GM12892 (cell line): ENCODE data around the gene SMG7.
A peak's percentile ranks its signal among the peaks of the same experiment; 100 is the strongest.

Experiments
- DNase-seq: peaks from one replicate; pipeline ENCODE4 v3.0.0; 2011; ENCODE audit not compliant: insufficient read length
- FAIRE-seq: peaks from 2 replicates; lab custom pipeline; 2011; peaks lifted over from hg19 to GRCh38; lab: Jason Lieb, UNC
- POLR2A ChIP-seq: IDR thresholded peaks from 2 replicates; pipeline ENCODE4 v1.6.1; 2011; ENCODE audit warnings: low read depth, low read length, control low read depth
- POLR2AphosphoS5 ChIP-seq: IDR thresholded peaks from 2 replicates; pipeline ENCODE4 v1.6.1; 2011; ENCODE audit warnings: low read depth, low read length, control low read depth
- TAF1 ChIP-seq: IDR thresholded peaks from 2 replicates; pipeline ENCODE4 v1.6.1; 2011; ENCODE audit warnings: low read depth, mild to moderate bottlenecking, control low read depth, low read length, borderline replicate concordance

SMG7 gene

DNA sequence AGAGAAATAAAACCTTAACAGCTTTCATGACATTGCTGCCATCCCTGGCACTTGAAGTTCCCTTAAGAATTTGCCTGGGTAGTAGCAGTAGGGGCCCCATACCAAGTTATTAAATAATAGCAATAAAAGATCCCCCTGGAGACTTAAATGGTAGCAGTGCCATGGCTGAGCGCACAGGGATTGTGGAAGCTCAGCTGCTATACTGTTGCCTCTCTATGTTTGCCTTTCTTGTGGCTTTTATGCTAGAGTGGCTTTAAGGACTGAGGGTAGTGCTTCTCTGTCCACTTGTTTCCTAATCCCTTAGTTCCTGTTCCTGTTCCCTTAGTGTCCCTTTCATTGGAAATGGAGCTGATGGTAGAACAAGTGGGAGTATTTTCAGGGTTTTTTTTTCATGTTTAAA is 75.8 kb downstream of the SMG7 start:
- TF ChIP-seq POLR2A (no peak), TAF1 (no peak), POLR2AphosphoS5 (no peak)
- no peak for FAIRE-seq

GRCh38 chr1:183550915-183551314 is 78.6 kb downstream of the SMG7 start:
- DNase-seq (no peak), FAIRE-seq (no peak)
- TF ChIP-seq POLR2AphosphoS5 (no peak), POLR2A (no peak), TAF1 (no peak)

More for the DNA sequence above, 75.8 kb downstream of the SMG7 start:
- DNase-seq: no peak

DNA sequence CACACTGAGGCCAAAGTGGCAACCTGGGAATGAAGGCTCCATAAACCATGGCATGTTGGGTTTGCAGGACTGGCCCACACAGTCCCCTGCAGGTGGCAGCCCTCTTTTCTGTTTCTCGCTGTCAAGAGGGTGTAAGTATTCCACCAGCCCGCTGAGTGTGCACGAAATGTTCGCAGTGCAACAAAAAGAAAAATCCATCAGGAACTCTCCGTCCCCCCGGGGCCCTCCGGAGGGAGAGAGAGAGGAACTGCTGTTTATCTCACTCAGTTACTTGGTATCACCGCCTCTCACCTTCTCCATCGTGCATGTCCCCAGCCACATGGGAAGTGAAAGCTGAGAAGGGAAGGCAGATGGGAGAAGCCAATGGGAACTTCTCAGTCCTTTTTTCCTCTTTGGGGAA is 79.6 kb downstream of the SMG7 start:
- FAIRE-seq (no peak), DNase-seq (no peak)
- TF ChIP-seq TAF1: no peak
- no peak for TF ChIP-seq POLR2A
- TF ChIP-seq POLR2AphosphoS5: no peak

- DNase-seq: no peak
- no peak for TF ChIP-seq POLR2A
- TF ChIP-seq TAF1: no peak
- no peak for TF ChIP-seq POLR2AphosphoS5
- FAIRE-seq: no peak
These were observed 80.1 kb downstream of the SMG7 start for GRCh38 chr1:183552441-183552840.

DNA sequence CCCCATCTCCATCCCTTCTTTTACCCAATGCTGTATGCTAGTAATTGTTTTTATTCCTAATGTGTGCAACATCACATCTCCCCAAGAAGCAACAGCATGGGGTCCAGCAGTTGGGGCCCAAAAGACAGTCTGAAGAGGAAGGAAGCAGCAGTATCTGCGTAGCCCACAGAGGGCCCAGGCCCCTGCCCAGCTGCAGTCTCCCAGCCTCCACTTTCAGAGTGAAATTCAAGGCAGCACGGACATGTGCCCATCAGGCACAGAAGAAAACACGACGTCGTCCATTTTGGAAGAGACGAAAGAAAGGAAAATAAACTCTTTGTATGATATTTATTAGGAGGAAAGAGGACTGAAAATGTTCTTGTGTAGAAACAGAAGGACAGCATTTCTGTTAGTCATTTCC is 80.6 kb downstream of the SMG7 start:
- no peak for DNase-seq
- no peak for TF ChIP-seq TAF1
- TF ChIP-seq POLR2AphosphoS5: no peak
- TF ChIP-seq POLR2A: no peak
- FAIRE-seq: no peak

GRCh38 chr1:183553331-183553730 is 81.0 kb downstream of the SMG7 start:
- FAIRE-seq (no peak), DNase-seq (no peak)
- TF ChIP-seq POLR2AphosphoS5 (0 out of 2 replicates have a peak, but pooled peaks have one; percentile 32), POLR2A (no peak)

GRCh38 chr1:183553764-183554163 is 81.5 kb downstream of the SMG7 start:
- FAIRE-seq (no peak), DNase-seq (no peak)
- TF ChIP-seq POLR2A: no peak
- no peak for TF ChIP-seq TAF1
- TF ChIP-seq POLR2AphosphoS5: no peak; the same call in 1 of the 2 replicates

DNA sequence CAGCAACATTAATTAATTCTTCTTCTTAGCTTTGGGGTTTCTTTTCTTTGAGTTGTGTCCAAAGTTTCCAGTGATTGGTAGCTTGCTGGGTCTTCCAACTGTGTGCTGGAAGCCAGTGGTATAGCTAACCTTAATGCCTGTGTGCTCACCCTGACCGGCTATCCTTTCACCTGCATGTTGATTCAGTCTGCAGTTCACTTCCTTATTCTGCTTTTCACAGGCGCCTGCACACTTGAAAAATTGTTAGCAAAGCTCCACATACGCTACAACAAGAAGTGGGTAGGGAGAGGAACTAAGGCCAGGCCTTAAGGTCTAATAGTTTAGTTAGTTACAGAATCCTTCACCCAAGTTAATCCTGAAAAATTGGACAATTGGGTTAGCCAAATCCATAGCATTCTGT is 82.3 kb downstream of the SMG7 start:
- FAIRE-seq: no peak
- DNase-seq: no peak
- no peak for TF ChIP-seq POLR2A
- no peak for TF ChIP-seq POLR2AphosphoS5
- no peak for TF ChIP-seq TAF1

DNA sequence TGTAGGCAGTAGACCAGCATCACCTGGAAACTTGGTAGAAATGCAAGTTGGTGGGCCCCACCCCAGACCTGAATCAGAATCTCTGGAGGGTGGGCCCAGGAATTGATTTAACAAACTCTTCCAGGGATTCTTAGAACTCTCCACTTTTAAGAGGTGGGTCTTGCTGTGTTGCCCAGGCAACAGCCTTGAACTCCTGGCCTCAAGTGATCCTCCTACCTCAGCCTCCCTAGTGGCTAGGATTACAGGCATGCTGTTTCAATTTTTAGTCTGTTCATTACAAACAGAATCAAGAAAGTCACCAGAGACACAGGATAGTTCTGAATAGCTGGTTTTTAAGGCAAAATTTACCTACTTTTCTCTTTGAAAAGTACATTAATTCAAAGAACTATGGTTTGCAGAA is 86.8 kb downstream of the SMG7 start:
- TF ChIP-seq POLR2A (no peak), POLR2AphosphoS5 (no peak), TAF1 (no peak)
- DNase-seq: no peak
- FAIRE-seq: no peak

DNA sequence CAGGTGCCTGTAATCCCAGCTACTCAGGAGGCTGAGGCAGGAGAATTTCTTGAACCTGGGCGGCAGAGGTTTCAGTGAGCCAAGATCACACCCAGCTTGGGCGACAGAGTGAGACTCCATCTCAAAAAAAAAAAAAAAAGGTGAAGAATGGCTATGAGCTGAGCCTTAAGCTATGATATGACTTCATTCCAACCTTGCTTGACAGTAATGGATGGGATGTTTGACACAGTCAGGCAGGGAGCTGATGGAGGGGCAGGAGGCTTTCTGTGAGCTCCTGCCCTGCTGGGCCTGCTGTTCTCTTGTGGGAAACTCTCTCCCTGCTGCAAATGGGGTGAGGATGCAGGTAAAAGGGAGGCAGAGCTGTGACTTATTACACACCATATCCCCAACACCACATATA is 90.4 kb downstream of the SMG7 start:
- DNase-seq: no peak
- TF ChIP-seq POLR2AphosphoS5 (no peak), TAF1 (no peak), POLR2A (no peak)
- no peak for FAIRE-seq

GRCh38 chr1:183565261-183565660 is 93.0 kb downstream of the SMG7 start:
- no peak for FAIRE-seq
- DNase-seq: no peak
- TF ChIP-seq POLR2AphosphoS5: no peak
- no peak for TF ChIP-seq POLR2A
- TF ChIP-seq TAF1: no peak

DNA sequence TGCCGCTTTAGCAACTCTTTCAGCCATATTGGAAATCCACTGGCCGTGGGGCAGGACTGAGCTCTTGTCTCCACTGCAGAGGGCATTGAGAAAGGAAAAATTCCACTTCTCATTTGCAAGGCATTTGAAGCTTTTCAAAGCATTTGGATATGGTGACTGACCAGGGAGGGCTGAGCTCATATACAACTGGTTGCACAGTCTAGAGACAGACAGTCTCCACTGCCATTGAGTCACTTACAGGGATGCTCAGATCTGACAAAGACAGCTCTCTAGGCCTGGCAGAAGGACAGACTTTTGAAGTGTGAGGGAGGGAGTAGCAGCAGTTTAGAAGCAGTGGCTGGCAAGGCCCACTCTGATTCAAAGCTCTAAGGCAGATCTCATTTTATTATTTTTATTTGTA is 93.7 kb downstream of the SMG7 start:
- FAIRE-seq: no peak
- DNase-seq: no peak
- TF ChIP-seq TAF1 (no peak), POLR2AphosphoS5 (no peak), POLR2A (no peak)
